K562 (cell line): ENCODE data around the gene DGCR8. TPM values are rescaled to one million over a fixed set of nuclear protein-coding genes. Genes with fewer than 3 reads are reported as not detected.

ENCODE experiments used
- ATF1 ChIP-seq, 2 experiments: fragments of 450-650 bp in 1 of 2; IDR thresholded peaks; 2 replicates each; pipeline ENCODE4 v1.6.1; 2016; ENCODE audit warnings: missing compliant biosample characterization in 1 of 2, missing genetic modification characterization in 1 of 2
- ATF7 ChIP-seq: fragments of 450-650 bp; IDR thresholded peaks from 2 replicates; pipeline ENCODE4 v1.7.1; 2014; ENCODE audit warnings: mild to moderate bottlenecking, moderate library complexity
- CCAR2 ChIP-seq: fragments of 200-400 bp; formaldehyde crosslinking; IDR thresholded peaks from 2 replicates; pipeline ENCODE4 v1.6.1; 2017; ENCODE audit warnings: mild to moderate bottlenecking, low read depth, low read length
- EP300 ChIP-seq: IDR thresholded peaks from 2 replicates; pipeline ENCODE4 v1.6.1; 2012; ENCODE audit warnings: low read length, improper control_type of control experiment
- JUN ChIP-seq, 2 experiments: sonication (generic) in 1 of 2; formaldehyde crosslinking in 1 of 2; IDR thresholded peaks; 2 replicates each; pipeline versions ENCODE4 v1.6.1 to v1.8.0; 2012 to 2022; ENCODE audit warnings: borderline replicate concordance in 2 of 2, mild to moderate bottlenecking in 2 of 2, improper control_type of control experiment in 1 of 2, low read depth in 1 of 2, low read length in 1 of 2, missing genetic modification reagents in 1 of 2
- KLF6 ChIP-seq: fragments of 250-450 bp; sonication (Bioruptor Pico); IDR thresholded peaks from 2 replicates; pipeline ENCODE4 v1.4.0; 2020; ENCODE audit warnings: mild to moderate bottlenecking, moderate library complexity, borderline replicate concordance
- MAFF ChIP-seq: IDR thresholded peaks from 2 replicates; pipeline ENCODE4 v1.6.1; 2012; ENCODE audit warnings: low read length, improper control_type of control experiment
- MTA1 ChIP-seq: fragments of 450-650 bp; IDR thresholded peaks from 2 replicates; pipeline ENCODE4 v1.6.1; 2017; ENCODE audit warnings: borderline replicate concordance
- NR2F6 ChIP-seq: fragments of 450-650 bp; formaldehyde crosslinking; IDR thresholded peaks from 2 replicates; pipeline ENCODE4 v1.4.0; 2020; ENCODE audit warnings: mild to moderate bottlenecking
- OTX1 ChIP-seq: fragments of 450-650 bp; formaldehyde crosslinking; IDR thresholded peaks from 2 replicates; pipeline ENCODE4 v1.4.0; 2022; ENCODE audit warnings: mild to moderate bottlenecking
- PCBP2 ChIP-seq: fragments of 200-400 bp; formaldehyde crosslinking; IDR thresholded peaks from 2 replicates; pipeline ENCODE4 v1.6.1; 2018; ENCODE audit warnings: low read length, low read depth, mild to moderate bottlenecking, moderate library complexity; ENCODE audit not compliant: poor library complexity, severe bottlenecking
- PKNOX1 ChIP-seq: fragments of 450-650 bp; IDR thresholded peaks from 2 replicates; pipeline ENCODE4 v1.6.1; 2016
- POLR2AphosphoS5 ChIP-seq: IDR thresholded peaks from 2 replicates; pipeline ENCODE4 v1.6.1; 2011; ENCODE audit warnings: mild to moderate bottlenecking, low read depth, low read length, moderate library complexity; ENCODE audit not compliant: control insufficient read depth, insufficient read depth
- POLR2G ChIP-seq: fragments of 200-400 bp; formaldehyde crosslinking; IDR thresholded peaks from 2 replicates; pipeline ENCODE4 v1.6.1; 2017; ENCODE audit warnings: low read depth, mild to moderate bottlenecking, antibody characterized with exemption, low read length, moderate library complexity
- PRMT5 ChIP-seq: sonication (generic); formaldehyde crosslinking; IDR thresholded peaks from 2 replicates; pipeline ENCODE4 v1.5.0; 2020; ENCODE audit warnings: missing genetic modification reagents
- PTRF ChIP-seq: fragments of 450-650 bp; IDR thresholded peaks from 2 replicates; pipeline ENCODE4 v1.6.1; 2016; ENCODE audit warnings: mild to moderate bottlenecking, missing genetic modification characterization, missing compliant biosample characterization
- SMAD3 ChIP-seq: fragments of 450-650 bp; formaldehyde crosslinking; conservative IDR thresholded peaks from 2 replicates; pipeline ENCODE4 v1.4.0; 2020; ENCODE audit warnings: mild to moderate bottlenecking
- SMARCE1 ChIP-seq: fragments of 450-650 bp; IDR thresholded peaks from 2 replicates; pipeline ENCODE4 v1.7.1; 2016; ENCODE audit warnings: mild to moderate bottlenecking
- SNRNP70 ChIP-seq: fragments of 200-400 bp; formaldehyde crosslinking; optimal IDR thresholded peaks from 2 replicates; pipeline ENCODE3; 2017; ENCODE audit warnings: low read depth, low read length
- TGIF2 ChIP-seq: sonication (generic); formaldehyde crosslinking; IDR thresholded peaks from 2 replicates; pipeline ENCODE4 v1.8.1; 2022; ENCODE audit warnings: mild to moderate bottlenecking, missing genetic modification reagents, moderate library complexity
- THAP7 ChIP-seq: fragments of 250-450 bp; sonication (Bioruptor Pico); IDR thresholded peaks from 2 replicates; pipeline ENCODE4 v1.5.0; 2021
- ZMIZ1 ChIP-seq, 2 experiments: fragments of 150-350 bp in 1 of 2; IDR thresholded peaks; 2 replicates each; pipeline ENCODE4 v1.6.1; 2012 to 2016; ENCODE audit warnings: low read depth in 2 of 2, low read length in 2 of 2, mild to moderate bottlenecking in 1 of 2, moderate library complexity in 1 of 2
- ZNF511 ChIP-seq: sonication (generic); formaldehyde crosslinking; IDR thresholded peaks from 2 replicates; pipeline ENCODE4 v1.8.0; 2022; ENCODE audit warnings: mild to moderate bottlenecking, missing genetic modification reagents
- ZNF778 ChIP-seq: fragments of 450-650 bp; formaldehyde crosslinking; IDR thresholded peaks from 2 replicates; pipeline ENCODE4 v1.4.0; 2020; ENCODE audit warnings: mild to moderate bottlenecking, moderate library complexity
- polyA plus RNA-seq, 8 experiments: library from polyadenylated mRNA; depleted of rRNA in 4 of 8; stranded (reverse) in 5 of 8; unstranded in 3 of 8; fragments of >200 nt; fragmentation: Nextera tagmentation in 2 of 8; fragmentation: Illumina TruSeq in 1 of 8; extraction: Ambion mirVana in 2 of 8; extraction: Trizol in 1 of 8; gene quantifications; 2 replicates each; pipeline versions ENCODE4 v1.2.1 to v1.2.3, GENCODE V29; 2011 to 2014; ENCODE audit warnings: inconsistent platforms in 1 of 8, missing spikeins in 1 of 8
- total RNA-seq, 7 experiments: library from RNA; depleted of rRNA in 6 of 7; stranded (reverse); fragments of >200 nt in 6 of 7; fragmentation: Illumina TruSeq in 2 of 7; extraction: Trizol in 2 of 7; gene quantifications; 2 replicates each; pipeline versions ENCODE4 v1.2.1 to v1.2.3, GENCODE V29; 2011 to 2021; ENCODE audit warnings: low replicate concordance in 1 of 7

DGCR8 gene
- total and polyA plus RNA-seq, 9 of the 15 experiments (the other 6 are each of a cell fraction or from before 2014, with no cell fraction given) = 5.9 to 144 (median 80.1) TPM

- TF ChIP-seq SMAD3 (CRISPR knock-in tag) = peak; percentile 88; the same call in 1 of the 2 replicates
- no peak for TF ChIP-seq SMARCE1
- TF ChIP-seq ZNF778 (CRISPR knock-in tag) = no peak
- no peak for TF ChIP-seq POLR2AphosphoS5
- TF ChIP-seq ZMIZ1 (IDR thresholded peaks at IDR 0.05; ENCODE audit: low read depth in 2 of 2, low read length in 2 of 2) = peak; percentile 12 to 49; a peak in 2 of 4 replicates
- peak; percentile 98 for TF ChIP-seq OTX1 (CRISPR knock-in tag)
- TF ChIP-seq MTA1 = no peak
- no peak; the same call in 1 of the 2 replicates for TF ChIP-seq MAFF
- no peak for TF ChIP-seq SNRNP70
- no peak for TF ChIP-seq THAP7 (CRISPR knock-in tag)
- no peak for TF ChIP-seq PRMT5 (CRISPR knock-in tag)
- TF ChIP-seq PCBP2 = no peak
- TF ChIP-seq POLR2G = no peak
- no peak for TF ChIP-seq CCAR2
- peak; percentile 62 for TF ChIP-seq EP300
- TF ChIP-seq ATF1 (CRISPR knock-in tag; IDR thresholded peaks at IDR 0.05) = no peak
- TF ChIP-seq ATF1 (tag; IDR thresholded peaks at IDR 0.05) = peak; percentile 95
- no peak for TF ChIP-seq TGIF2
- no peak for TF ChIP-seq PKNOX1
- no peak for TF ChIP-seq ATF7
- peak; percentile 88 for TF ChIP-seq NR2F6
- peak; percentile 90 for TF ChIP-seq JUN (IDR thresholded peaks at IDR 0.05; ENCODE audit: borderline replicate concordance, low read depth, low read length)
- no peak for TF ChIP-seq JUN (CRISPR knock-in tag; IDR thresholded peaks at IDR 0.05; ENCODE audit: borderline replicate concordance)
- no peak for TF ChIP-seq ZNF511 (CRISPR knock-in tag)
- no peak for TF ChIP-seq PTRF
- TF ChIP-seq KLF6 = peak; percentile 93
Measured at GRCh38 chr22:20079745-20080444, at the start of gene DGCR8 (continued).
